ENCODE results near the gene RRAS2. TPM values are rescaled to one million over a fixed set of nuclear protein-coding genes. Genes with fewer than 3 reads are reported as not detected.

RRAS2 gene
- total RNA-seq, 1 donor from 2014 or later: 150 TPM

DNA sequence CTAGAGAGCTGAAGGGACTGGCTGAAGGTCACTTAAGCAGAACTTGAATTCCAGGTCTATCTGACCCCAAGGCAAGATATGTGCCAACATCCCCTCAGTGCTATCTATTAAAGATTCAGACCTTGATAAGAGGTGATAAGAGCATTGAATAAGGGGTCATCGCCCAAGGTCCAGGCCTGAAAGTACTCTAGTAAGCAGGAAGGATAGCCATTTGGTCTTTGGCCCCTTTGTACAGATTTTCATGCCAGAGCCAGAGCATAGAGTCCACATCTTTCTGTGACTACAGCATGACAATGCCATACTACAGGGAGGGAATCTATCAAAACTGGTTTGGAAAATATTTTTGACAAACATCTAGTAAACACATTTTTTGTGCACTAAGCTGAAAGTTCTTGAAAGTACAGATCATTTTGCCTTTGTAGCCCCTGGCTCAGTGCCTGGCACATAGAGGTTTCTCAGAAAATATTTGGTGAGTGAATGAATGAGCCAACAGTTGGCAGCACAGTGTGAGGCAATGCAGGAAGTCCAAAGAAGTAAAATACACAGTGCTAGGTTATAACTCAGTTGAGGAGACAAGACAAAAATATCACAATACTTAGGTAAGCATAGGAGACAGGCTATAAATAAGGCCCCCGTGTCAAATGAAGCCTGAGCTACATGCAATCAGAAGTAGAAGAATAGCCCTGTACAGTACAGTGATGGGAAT is 15.1 kb upstream of the RRAS2 start:
- H3K36me3 ChIP-seq (ENCODE audit: insufficient read depth, low read length): no peaks in the 10 kb centered on the region
- no peak for TF ChIP-seq EZH2 (IDR thresholded peaks at IDR 0.05; ENCODE audit: insufficient read depth, low read length)
- TF ChIP-seq, protein P1, sequence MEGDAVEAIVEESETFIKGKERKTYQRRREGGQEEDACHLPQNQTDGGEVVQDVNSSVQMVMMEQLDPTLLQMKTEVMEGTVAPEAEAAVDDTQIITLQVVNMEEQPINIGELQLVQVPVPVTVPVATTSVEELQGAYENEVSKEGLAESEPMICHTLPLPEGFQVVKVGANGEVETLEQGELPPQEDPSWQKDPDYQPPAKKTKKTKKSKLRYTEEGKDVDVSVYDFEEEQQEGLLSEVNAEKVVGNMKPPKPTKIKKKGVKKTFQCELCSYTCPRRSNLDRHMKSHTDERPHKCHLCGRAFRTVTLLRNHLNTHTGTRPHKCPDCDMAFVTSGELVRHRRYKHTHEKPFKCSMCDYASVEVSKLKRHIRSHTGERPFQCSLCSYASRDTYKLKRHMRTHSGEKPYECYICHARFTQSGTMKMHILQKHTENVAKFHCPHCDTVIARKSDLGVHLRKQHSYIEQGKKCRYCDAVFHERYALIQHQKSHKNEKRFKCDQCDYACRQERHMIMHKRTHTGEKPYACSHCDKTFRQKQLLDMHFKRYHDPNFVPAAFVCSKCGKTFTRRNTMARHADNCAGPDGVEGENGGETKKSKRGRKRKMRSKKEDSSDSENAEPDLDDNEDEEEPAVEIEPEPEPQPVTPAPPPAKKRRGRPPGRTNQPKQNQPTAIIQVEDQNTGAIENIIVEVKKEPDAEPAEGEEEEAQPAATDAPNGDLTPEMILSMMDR (IDR thresholded peaks at IDR 0.05; ENCODE audit: insufficient read depth, low read depth, low read length): no peak
- no peak overlapping the region for H3K27ac Mint-ChIP-seq (ENCODE audit: unreplicated experiment)
- H3K4me2 ChIP-seq (ENCODE audit: low read length): no peak overlapping the region
- H4K20me1 ChIP-seq (ENCODE audit: insufficient read depth, low read length): no peaks in the 10 kb centered on the region
- no peaks in the 10 kb centered on the region for H3K79me2 ChIP-seq (ENCODE audit: insufficient read depth, low read length)
- H3K27ac ChIP-seq (ENCODE audit: low read depth, low read length): no peak overlapping the region
- peaks cover 1% of the 10 kb centered on the region for H3K36me3 Mint-ChIP-seq (ENCODE audit: low read depth, unreplicated experiment)
- DNase-seq (ENCODE audit: low read depth): peak; percentile 69
- no peaks in the 10 kb centered on the region for H3K9me3 ChIP-seq (ENCODE audit: insufficient read depth, low read depth, low read length)
- no peak overlapping the region for H2AFZ ChIP-seq (ENCODE audit: low read depth, low read length)
- no peak overlapping the region for H3K9ac ChIP-seq (ENCODE audit: low read length)
- no peaks in the 10 kb centered on the region for H3K9me3 Mint-ChIP-seq (ENCODE audit: unreplicated experiment)
- H3K4me1 ChIP-seq (ENCODE audit: insufficient read depth, low read length): no peaks in the 10 kb centered on the region
- H3K4me3 Mint-ChIP-seq (ENCODE audit: unreplicated experiment): no peak overlapping the region
- peaks cover 5% of the 10 kb centered on the region for H3K27me3 Mint-ChIP-seq (ENCODE audit: low read depth, unreplicated experiment)
- H3K27me3 ChIP-seq (ENCODE audit: insufficient read depth, low read length): no peaks in the 10 kb centered on the region
- peaks cover 6% of the 10 kb centered on the region for H3K4me1 Mint-ChIP-seq (ENCODE audit: low read depth, unreplicated experiment)
- no peak overlapping the region for H3K4me3 ChIP-seq (ENCODE audit: insufficient read depth, low read depth, low read length)
- peak; percentile 81 for FAIRE-seq

DNA sequence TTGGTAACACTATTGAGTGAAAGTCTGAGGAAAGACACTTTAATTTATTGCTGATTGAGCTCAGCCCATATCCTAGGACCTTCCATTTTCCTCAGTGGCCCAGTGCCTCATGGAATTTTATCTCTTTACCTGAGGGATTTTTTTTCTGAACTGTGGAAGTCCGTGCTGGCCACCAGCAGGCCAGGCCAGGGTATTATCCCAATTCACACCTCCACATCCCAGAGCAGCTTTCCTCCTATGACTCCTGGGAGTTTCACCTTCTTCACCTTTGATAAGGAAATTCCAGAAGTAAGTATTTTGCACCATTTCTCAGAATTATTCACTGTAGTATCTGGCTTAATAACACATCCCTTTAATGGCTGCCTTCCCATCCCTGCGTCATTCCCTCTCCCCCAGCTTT is 13.0 kb upstream of the RRAS2 start:
- no peak for DNase-seq (ENCODE audit: low read depth)
- Mint-ChIP-seq H3K4me1 (ENCODE audit: low read depth, unreplicated experiment) (peaks cover 4% of the 10 kb centered on the region), H3K27ac (ENCODE audit: unreplicated experiment) (no peak overlapping the region), H3K4me3 (ENCODE audit: unreplicated experiment) (no peak overlapping the region), H3K27me3 (ENCODE audit: low read depth, unreplicated experiment) (peaks cover 5% of the 10 kb centered on the region), H3K36me3 (ENCODE audit: low read depth, unreplicated experiment) (peaks cover 1% of the 10 kb centered on the region), H3K9me3 (ENCODE audit: unreplicated experiment) (no peaks in the 10 kb centered on the region)
- Histone ChIP-seq H4K20me1 (ENCODE audit: insufficient read depth, low read length) (no peaks in the 10 kb centered on the region), H3K9ac (ENCODE audit: low read length) (no peak overlapping the region), H2AFZ (ENCODE audit: low read depth, low read length) (no peak overlapping the region), H3K4me2 (ENCODE audit: low read length) (no peak overlapping the region), H3K4me1 (ENCODE audit: insufficient read depth, low read length) (no peaks in the 10 kb centered on the region), H3K79me2 (ENCODE audit: insufficient read depth, low read length) (no peaks in the 10 kb centered on the region), H3K9me3 (ENCODE audit: insufficient read depth, low read depth, low read length) (no peaks in the 10 kb centered on the region), H3K27ac (ENCODE audit: low read depth, low read length) (no peak overlapping the region), H3K4me3 (ENCODE audit: insufficient read depth, low read depth, low read length) (no peak overlapping the region), H3K36me3 (ENCODE audit: insufficient read depth, low read length) (no peaks in the 10 kb centered on the region), H3K27me3 (ENCODE audit: insufficient read depth, low read length) (no peaks in the 10 kb centered on the region)
- FAIRE-seq: no peak
- TF ChIP-seq EZH2 (IDR thresholded peaks at IDR 0.05; ENCODE audit: insufficient read depth, low read length): no peak
- TF ChIP-seq, protein P1 (IDR thresholded peaks at IDR 0.05; ENCODE audit: insufficient read depth, low read depth, low read length): no peak

DNA sequence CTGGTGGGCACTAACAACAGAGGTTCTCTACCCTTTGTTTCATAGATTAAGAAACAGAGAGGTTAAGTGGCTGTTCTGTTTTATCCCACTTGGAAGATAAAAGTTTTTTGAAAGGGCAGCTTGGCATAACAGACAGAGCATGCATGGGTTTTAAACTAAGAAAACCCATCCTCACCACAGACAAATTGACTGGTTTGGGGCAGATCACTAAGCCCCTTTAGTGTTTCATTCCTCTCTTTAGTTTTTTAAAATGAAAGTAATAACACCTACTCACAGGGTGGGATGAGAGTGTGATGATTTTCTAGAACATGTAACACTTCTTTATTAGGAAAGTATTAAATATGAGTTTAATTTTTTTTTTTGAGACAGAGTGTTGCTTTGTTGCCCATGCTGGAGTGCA is 12.3 kb upstream of the RRAS2 start:
- Mint-ChIP-seq H3K27me3 (ENCODE audit: low read depth, unreplicated experiment) (peaks cover 5% of the 10 kb centered on the region), H3K27ac (ENCODE audit: unreplicated experiment) (no peak overlapping the region), H3K4me3 (ENCODE audit: unreplicated experiment) (no peak overlapping the region), H3K9me3 (ENCODE audit: unreplicated experiment) (no peaks in the 10 kb centered on the region), H3K4me1 (ENCODE audit: low read depth, unreplicated experiment) (no peaks in the 10 kb centered on the region), H3K36me3 (ENCODE audit: low read depth, unreplicated experiment) (peaks cover 1% of the 10 kb centered on the region)
- DNase-seq (ENCODE audit: low read depth): no peak
- Histone ChIP-seq H3K27me3 (ENCODE audit: insufficient read depth, low read length) (no peaks in the 10 kb centered on the region), H2AFZ (ENCODE audit: low read depth, low read length) (no peak overlapping the region), H3K4me3 (ENCODE audit: insufficient read depth, low read depth, low read length) (no peak overlapping the region), H3K4me1 (ENCODE audit: insufficient read depth, low read length) (no peaks in the 10 kb centered on the region), H3K36me3 (ENCODE audit: insufficient read depth, low read length) (no peaks in the 10 kb centered on the region), H3K79me2 (ENCODE audit: insufficient read depth, low read length) (no peaks in the 10 kb centered on the region), H3K9me3 (ENCODE audit: insufficient read depth, low read depth, low read length) (no peaks in the 10 kb centered on the region), H4K20me1 (ENCODE audit: insufficient read depth, low read length) (no peaks in the 10 kb centered on the region), H3K27ac (ENCODE audit: low read depth, low read length) (no peak overlapping the region), H3K9ac (ENCODE audit: low read length) (no peak overlapping the region), H3K4me2 (ENCODE audit: low read length) (no peak overlapping the region)
- FAIRE-seq: no peak
- TF ChIP-seq, protein P1 (IDR thresholded peaks at IDR 0.05; ENCODE audit: insufficient read depth, low read depth, low read length): no peak
- no peak for TF ChIP-seq EZH2 (IDR thresholded peaks at IDR 0.05; ENCODE audit: insufficient read depth, low read length)

Data from astrocyte (in vitro differentiated cells and primary cell).